Chondrocyte (in vitro differentiated cells): ENCODE measurements around the gene RNF43. TPM values are rescaled to one million over a fixed set of nuclear protein-coding genes. Genes with fewer than 3 reads are reported as not detected.

ENCODE experiments used
- DNase-seq: peaks from one replicate; pipeline ENCODE4 v3.0.0; 2021; ENCODE audit warnings: mixed read lengths, low spot score
- H3K27ac Mint-ChIP-seq: one replicate; pipeline ENCODE4 v1.8.0; 2021; ENCODE audit warnings: mild to moderate bottlenecking, moderate library complexity, mixed read lengths; ENCODE audit not compliant: unreplicated experiment
- H3K27me3 Mint-ChIP-seq: 2 replicates; pipeline ENCODE4 v1.8.0; 2021; ENCODE audit warnings: low read depth, mixed read lengths
- H3K36me3 Mint-ChIP-seq: 2 replicates; pipeline ENCODE4 v1.8.0; 2021; ENCODE audit warnings: low read depth, mixed read lengths
- H3K4me1 Mint-ChIP-seq: 2 replicates; pipeline ENCODE4 v1.8.0; 2021; ENCODE audit warnings: low read depth, mild to moderate bottlenecking, mixed read lengths
- H3K4me3 Mint-ChIP-seq: one replicate; pipeline ENCODE4 v1.8.0; 2021; ENCODE audit warnings: mild to moderate bottlenecking, moderate library complexity, mixed read lengths; ENCODE audit not compliant: unreplicated experiment
- H3K9me3 Mint-ChIP-seq: 2 replicates; pipeline ENCODE4 v1.8.0; 2021; ENCODE audit warnings: low read depth, mixed read lengths
- total RNA-seq: library from RNA; stranded (reverse); gene quantifications from 3 replicates; pipeline ENCODE4 v1.2.1, GENCODE V29; 2021
- TF ChIP-seq, protein P1 (sequence below): fragments of 200-600 bp; sonication (generic); IDR thresholded peaks from 2 replicates; pipeline ENCODE4 v1.5.0; 2021; ENCODE audit warnings: antibody characterized with exemption, mild to moderate bottlenecking, moderate library complexity

The RNF43 gene
- total RNA-seq, 1 donor from 2014 or later = 0.10 TPM

DNA sequence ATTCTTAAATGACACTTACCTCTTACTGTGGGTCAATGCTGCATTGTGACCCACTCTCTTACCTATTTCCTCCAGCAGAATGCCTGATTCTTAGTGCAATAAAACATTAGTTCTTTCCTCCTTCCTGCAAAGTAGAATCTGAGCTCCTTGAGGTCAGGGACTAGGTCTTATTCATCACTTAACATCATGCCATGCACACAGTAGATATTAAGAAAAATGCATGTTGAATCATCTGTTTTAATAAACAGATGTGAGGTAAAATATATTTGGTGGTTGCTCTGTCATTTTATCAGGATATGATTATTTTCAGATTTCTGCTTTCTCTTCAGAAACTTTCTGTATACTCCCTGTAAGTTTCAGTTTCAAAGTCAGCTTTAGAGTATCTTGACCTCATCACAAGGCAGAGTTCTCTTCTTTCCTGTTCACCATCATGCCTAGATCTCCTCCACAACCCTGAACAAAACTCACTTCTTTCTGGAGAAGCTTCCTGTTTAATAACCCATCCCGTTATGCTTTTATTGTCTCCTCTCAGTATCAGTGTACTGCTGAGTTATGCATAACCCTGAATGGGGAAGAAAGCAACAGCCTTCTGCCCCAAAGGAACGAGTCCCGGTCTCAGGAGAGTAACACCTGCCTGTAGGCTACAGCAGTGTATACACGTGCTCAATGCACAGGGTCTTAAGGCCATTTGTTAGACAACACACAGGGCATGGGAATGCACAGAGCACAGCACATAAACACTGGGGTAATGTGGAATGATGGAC, 35.0 kb downstream of the RNF43 start:
- DNase-seq = no peak
- peaks cover 5% of the 10 kb centered on the region for H3K4me1 Mint-ChIP-seq

DNA sequence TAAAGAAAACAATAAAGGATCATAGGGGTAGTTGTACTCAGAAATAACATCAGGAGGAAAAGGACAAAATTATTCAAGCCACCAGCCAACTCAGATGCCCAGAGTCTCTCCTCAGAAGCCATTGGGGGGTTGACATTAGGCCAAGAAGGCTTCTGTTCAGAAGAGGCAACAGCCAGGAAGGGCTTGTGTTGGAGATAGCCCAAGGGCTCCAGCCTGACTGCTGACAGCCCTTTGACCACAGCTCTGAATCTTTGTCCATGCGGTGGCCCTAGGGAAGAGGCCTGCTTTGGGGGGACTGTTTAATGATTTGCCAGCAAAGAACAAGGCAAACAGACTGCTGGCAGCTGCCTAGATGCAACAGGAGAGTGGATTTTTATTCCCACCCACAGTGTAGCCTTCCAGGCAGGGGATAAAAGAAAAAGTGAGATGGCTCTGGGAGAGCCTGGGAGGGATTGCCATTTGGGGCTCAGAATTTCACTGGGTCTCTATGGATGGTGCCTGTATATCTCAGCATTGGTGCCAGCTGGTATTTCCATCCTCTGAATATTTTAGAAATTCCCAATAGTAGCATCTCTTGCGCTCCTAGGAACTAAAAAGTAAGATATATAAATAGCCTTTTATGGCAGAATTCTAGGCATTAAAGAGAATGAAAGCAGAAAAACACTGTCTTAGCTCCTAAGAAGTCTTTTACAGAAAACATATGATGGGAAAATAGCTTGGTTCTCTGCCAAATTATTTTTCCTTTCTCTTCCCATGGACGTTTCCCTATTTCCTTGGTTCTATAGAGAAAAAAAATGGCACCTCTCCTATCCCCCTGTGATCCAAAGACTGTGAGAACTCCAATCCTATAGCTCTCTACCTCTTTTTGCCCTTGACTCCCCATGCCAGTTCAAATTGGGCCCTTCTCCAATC, 36.0 kb downstream of the RNF43 start:
- Mint-ChIP-seq H3K4me3 (no peak overlapping the region), H3K27ac (no peak overlapping the region), H3K27me3 (peaks cover 12% of the 10 kb centered on the region), H3K9me3 (no peaks in the 10 kb centered on the region), H3K4me1 (peaks cover 5% of the 10 kb centered on the region), H3K36me3 (no peaks in the 10 kb centered on the region)
- no peak for DNase-seq
- TF ChIP-seq, protein P1, sequence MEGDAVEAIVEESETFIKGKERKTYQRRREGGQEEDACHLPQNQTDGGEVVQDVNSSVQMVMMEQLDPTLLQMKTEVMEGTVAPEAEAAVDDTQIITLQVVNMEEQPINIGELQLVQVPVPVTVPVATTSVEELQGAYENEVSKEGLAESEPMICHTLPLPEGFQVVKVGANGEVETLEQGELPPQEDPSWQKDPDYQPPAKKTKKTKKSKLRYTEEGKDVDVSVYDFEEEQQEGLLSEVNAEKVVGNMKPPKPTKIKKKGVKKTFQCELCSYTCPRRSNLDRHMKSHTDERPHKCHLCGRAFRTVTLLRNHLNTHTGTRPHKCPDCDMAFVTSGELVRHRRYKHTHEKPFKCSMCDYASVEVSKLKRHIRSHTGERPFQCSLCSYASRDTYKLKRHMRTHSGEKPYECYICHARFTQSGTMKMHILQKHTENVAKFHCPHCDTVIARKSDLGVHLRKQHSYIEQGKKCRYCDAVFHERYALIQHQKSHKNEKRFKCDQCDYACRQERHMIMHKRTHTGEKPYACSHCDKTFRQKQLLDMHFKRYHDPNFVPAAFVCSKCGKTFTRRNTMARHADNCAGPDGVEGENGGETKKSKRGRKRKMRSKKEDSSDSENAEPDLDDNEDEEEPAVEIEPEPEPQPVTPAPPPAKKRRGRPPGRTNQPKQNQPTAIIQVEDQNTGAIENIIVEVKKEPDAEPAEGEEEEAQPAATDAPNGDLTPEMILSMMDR = no peak

More for the DNA sequence above, 35.0 kb downstream of the RNF43 start:
- H3K36me3 Mint-ChIP-seq = no peaks in the 10 kb centered on the region
- TF ChIP-seq, protein P1 = no peak
- no peak overlapping the region for H3K27ac Mint-ChIP-seq
- peaks cover 12% of the 10 kb centered on the region for H3K27me3 Mint-ChIP-seq
- no peaks in the 10 kb centered on the region for H3K9me3 Mint-ChIP-seq
- H3K4me3 Mint-ChIP-seq = no peak overlapping the region

DNA sequence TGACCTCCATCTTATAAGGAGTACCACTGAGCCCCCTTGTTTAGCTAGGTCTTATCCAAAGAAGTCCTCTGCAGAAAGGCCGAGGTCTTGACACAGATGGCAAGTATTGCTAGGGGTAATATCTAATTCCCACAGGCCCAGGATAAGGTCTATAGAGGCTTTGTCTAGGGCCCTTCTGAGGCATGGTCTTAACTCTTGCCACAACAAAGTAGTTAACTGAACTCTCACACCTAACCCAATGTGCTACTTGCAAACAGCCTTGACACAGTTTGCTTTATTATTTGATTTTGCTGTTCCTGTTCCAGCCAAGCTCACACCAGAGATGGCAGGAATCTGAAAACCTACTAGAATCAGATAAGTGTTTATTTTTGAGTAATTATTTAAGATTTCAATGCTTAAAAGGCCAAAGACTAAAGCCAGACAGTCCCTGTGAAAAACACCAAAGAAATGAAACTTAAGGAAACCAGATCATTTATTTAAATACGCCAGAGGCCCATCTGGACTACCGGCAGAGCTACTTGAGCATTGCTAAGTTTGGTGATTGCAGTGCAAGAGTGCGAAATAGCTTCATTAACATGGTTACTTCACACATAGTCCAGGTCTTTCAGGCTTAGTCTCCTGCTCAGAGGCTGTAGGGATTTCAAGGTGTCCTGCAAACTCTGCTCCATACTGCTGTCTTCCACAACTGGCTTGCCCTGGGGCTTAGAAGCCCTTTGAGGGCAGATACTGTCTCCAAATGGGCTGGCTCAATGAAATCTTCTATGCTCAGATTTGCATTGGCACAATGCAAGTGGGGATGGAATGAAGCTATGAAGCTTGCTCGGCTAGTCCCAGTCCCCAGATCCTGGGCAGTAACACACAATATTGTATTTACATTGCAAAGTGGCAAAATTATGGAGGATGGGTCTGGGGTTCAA, 36.9 kb downstream of the RNF43 start:
- no peaks in the 10 kb centered on the region for H3K9me3 Mint-ChIP-seq
- no peak overlapping the region for H3K4me3 Mint-ChIP-seq
- TF ChIP-seq, protein P1 = no peak
- no peak for DNase-seq
- H3K36me3 Mint-ChIP-seq = no peaks in the 10 kb centered on the region
- peaks cover 12% of the 10 kb centered on the region for H3K27me3 Mint-ChIP-seq
- peaks cover 5% of the 10 kb centered on the region for H3K4me1 Mint-ChIP-seq
- no peak overlapping the region for H3K27ac Mint-ChIP-seq

DNA sequence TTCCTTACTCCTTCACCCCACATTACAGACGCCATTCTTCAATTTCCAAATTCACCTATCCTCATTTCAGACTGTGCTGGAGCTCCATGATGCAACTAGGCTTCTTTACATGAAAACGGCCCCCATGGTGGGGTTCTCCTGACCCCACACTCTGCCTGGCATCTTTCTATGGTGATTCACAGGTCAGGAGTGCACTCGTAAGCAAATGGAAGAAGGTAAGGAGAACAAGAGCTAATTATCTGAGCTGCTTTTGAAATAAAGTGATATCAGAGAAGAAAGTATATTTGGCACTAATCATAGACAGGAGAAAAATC, 37.9 kb downstream of the RNF43 start:
- peaks cover 5% of the 10 kb centered on the region for H3K4me1 Mint-ChIP-seq
- H3K9me3 Mint-ChIP-seq = no peaks in the 10 kb centered on the region
- TF ChIP-seq, protein P1 = no peak
- H3K36me3 Mint-ChIP-seq = no peaks in the 10 kb centered on the region
- H3K27me3 Mint-ChIP-seq = peaks cover 6% of the 10 kb centered on the region
- no peak for DNase-seq
- no peak overlapping the region for H3K27ac Mint-ChIP-seq
- H3K4me3 Mint-ChIP-seq = no peak overlapping the region
